ENCODE data around the gene TMEM18.
A peak's percentile ranks its signal among the peaks of the same experiment; 100 is the strongest.

Gene TMEM18

DNA sequence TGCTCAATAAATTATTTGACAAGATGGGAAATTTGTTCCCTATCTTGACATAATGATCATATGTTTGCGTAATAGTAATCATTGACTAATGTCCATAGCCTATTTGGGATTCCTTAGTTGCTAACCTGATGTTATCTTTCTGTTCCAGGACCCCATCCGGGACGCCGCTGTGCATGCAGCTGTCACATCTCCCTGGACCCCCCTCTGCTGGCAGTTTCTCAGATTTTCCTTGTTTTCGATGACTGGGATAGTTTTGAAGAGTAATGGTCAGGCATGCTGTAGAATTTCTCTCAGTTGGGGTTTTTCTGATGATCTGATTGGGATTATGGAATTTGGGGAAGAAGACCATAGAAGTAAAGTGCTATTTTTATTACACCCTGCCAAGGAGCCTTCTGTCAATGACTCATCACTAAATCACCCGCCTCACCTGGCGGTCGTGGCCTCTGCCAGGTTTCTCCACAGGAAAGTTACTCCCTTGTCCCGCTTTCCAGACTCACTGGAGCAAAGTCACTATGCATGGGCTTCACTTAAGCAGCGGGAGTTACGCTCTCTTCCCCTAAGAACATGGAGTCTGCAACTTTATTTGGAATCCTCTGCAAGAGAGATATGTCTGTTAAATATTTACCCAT, 19.9 kb upstream of the TMEM18 start:
- Histone ChIP-seq H3K27ac (no peak overlapping the region), H3K4me3 (ENCODE audit: low read depth, low read length) (no peak overlapping the region), H3K27me3 (replicated peaks) (no peaks in the 10 kb centered on the region), H3K36me3 (replicated peaks) (no peaks in the 10 kb centered on the region)
- DNase-seq = no peak
- no peak for TF ChIP-seq CTCF (IDR thresholded peaks at IDR 0.05; ENCODE audit: low read depth, low read length, missing control alignments)
- in situ Hi-C loops (cut with HindIII; ENCODE audit: low pct_ligation_motif_present, low sequenced_read_pairs) = no loop called here

GRCh38 chr2:696463-696862, 19.3 kb upstream of the TMEM18 start:
- Histone ChIP-seq H3K4me3 (ENCODE audit: low read depth, low read length) (no peak overlapping the region), H3K27me3 (replicated peaks) (no peaks in the 10 kb centered on the region), H3K27ac (no peak overlapping the region), H3K36me3 (replicated peaks) (no peaks in the 10 kb centered on the region)
- DNase-seq = no peak
- no peak for TF ChIP-seq CTCF (IDR thresholded peaks at IDR 0.05; ENCODE audit: low read depth, low read length, missing control alignments)
- in situ Hi-C loops (cut with HindIII; ENCODE audit: low pct_ligation_motif_present, low sequenced_read_pairs) = no loop called here

GRCh38 chr2:694906-695510, 17.8 kb upstream of the TMEM18 start:
- DNase-seq = no peak
- Histone ChIP-seq H3K4me3 (ENCODE audit: low read depth, low read length) (no peak overlapping the region), H3K27me3 (replicated peaks) (no peaks in the 10 kb centered on the region), H3K27ac (no peak overlapping the region), H3K36me3 (replicated peaks) (no peaks in the 10 kb centered on the region)
- TF ChIP-seq CTCF (IDR thresholded peaks at IDR 0.05; ENCODE audit: low read depth, low read length, missing control alignments) = no peak
- in situ Hi-C loops (cut with HindIII; ENCODE audit: low pct_ligation_motif_present, low sequenced_read_pairs) = no loop called here

DNA sequence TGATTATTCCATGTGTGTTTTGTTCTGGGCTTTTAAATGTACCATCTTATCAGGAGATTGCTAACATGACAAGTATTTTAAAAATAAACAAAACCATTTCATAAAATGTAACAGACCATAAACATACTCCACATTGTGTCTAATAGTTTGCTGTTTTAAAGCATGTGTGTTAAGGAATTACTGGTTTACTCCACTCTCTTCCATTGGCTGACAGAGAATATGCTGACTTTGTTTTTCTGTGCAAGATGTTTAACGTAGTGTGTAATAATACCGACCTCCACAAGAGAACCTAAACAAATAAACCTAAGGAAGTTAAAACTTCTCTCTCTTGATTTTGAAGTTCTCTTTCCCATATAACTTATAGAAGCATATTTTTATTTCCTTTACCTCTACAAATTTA, 17.0 kb upstream of the TMEM18 start:
- Histone ChIP-seq H3K27ac (peak overlapping the region; percentile 6), H3K36me3 (replicated peaks) (no peaks in the 10 kb centered on the region), H3K4me3 (ENCODE audit: low read depth, low read length) (no peak overlapping the region), H3K27me3 (replicated peaks) (no peaks in the 10 kb centered on the region)
- no peak for TF ChIP-seq CTCF (IDR thresholded peaks at IDR 0.05; ENCODE audit: low read depth, low read length, missing control alignments)
- in situ Hi-C loops (cut with HindIII; ENCODE audit: low pct_ligation_motif_present, low sequenced_read_pairs) = no loop called here
- DNase-seq = peak; percentile 6

DNA sequence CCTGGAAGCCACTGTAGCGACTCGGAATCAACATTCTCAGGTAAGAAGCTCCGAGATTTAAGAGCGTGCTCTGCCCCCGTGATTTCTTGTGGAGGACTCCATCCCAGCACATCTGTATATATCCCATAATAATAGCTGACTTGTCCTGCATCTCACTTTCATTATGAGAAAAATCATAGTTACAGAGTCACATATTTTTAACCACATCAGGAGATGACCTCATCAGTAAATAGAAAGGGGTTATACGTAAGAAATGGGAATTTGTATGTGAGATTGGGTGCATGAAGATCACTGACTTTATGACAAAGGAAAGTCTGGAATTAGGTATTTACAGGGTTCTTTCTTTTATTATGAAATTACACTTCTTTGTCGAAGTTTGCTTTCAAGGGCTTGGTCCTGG, 16.4 kb upstream of the TMEM18 start:
- Histone ChIP-seq H3K27ac (peak overlapping the region; percentile 6), H3K27me3 (replicated peaks) (no peaks in the 10 kb centered on the region), H3K4me3 (ENCODE audit: low read depth, low read length) (no peak overlapping the region), H3K36me3 (replicated peaks) (no peaks in the 10 kb centered on the region)
- in situ Hi-C loops (cut with HindIII; ENCODE audit: low pct_ligation_motif_present, low sequenced_read_pairs) = no loop called here
- no peak for DNase-seq
- no peak for TF ChIP-seq CTCF (IDR thresholded peaks at IDR 0.05; ENCODE audit: low read depth, low read length, missing control alignments)

GRCh38 chr2:692767-693166, 15.6 kb upstream of the TMEM18 start:
- Histone ChIP-seq H3K27ac (no peak overlapping the region), H3K27me3 (replicated peaks) (no peaks in the 10 kb centered on the region), H3K36me3 (replicated peaks) (no peaks in the 10 kb centered on the region), H3K4me3 (ENCODE audit: low read depth, low read length) (no peak overlapping the region)
- in situ Hi-C loops (cut with HindIII; ENCODE audit: low pct_ligation_motif_present, low sequenced_read_pairs) = no loop called here
- no peak for DNase-seq
- TF ChIP-seq CTCF (IDR thresholded peaks at IDR 0.05; ENCODE audit: low read depth, low read length, missing control alignments) = no peak
